Osteocyte (in vitro differentiated cells): ENCODE measurements around the gene PYGB. TPM values are rescaled to one million over a fixed set of nuclear protein-coding genes. Genes with fewer than 3 reads are reported as not detected.

Experiments
- DNase-seq: peaks from one replicate; pipeline ENCODE4 v3.0.0; 2021; ENCODE audit warnings: mixed read lengths; ENCODE audit not compliant: unreplicated experiment; ENCODE audit errors: extremely low spot score
- H3K27ac Mint-ChIP-seq: one replicate; pipeline ENCODE4 v1.8.0; 2021; ENCODE audit warnings: mild to moderate bottlenecking, mixed read lengths; ENCODE audit not compliant: unreplicated experiment
- H3K27me3 Mint-ChIP-seq: one replicate; pipeline ENCODE4 v1.8.0; 2021; ENCODE audit warnings: mixed read lengths; ENCODE audit not compliant: unreplicated experiment
- H3K36me3 Mint-ChIP-seq: one replicate; pipeline ENCODE4 v1.8.0; 2021; ENCODE audit warnings: mixed read lengths; ENCODE audit not compliant: unreplicated experiment
- H3K4me1 Mint-ChIP-seq: one replicate; pipeline ENCODE4 v1.8.0; 2021; ENCODE audit warnings: mixed read lengths; ENCODE audit not compliant: unreplicated experiment
- H3K4me3 Mint-ChIP-seq: one replicate; pipeline ENCODE4 v1.8.0; 2021; ENCODE audit warnings: mild to moderate bottlenecking, moderate library complexity, mixed read lengths; ENCODE audit not compliant: unreplicated experiment
- H3K9me3 Mint-ChIP-seq: one replicate; pipeline ENCODE4 v1.8.0; 2021; ENCODE audit warnings: mixed read lengths; ENCODE audit not compliant: unreplicated experiment
- total RNA-seq: library from RNA; stranded (reverse); gene quantifications from 2 replicates; pipeline ENCODE4 v1.2.1, GENCODE V29; 2021
- TF ChIP-seq, protein P1 (sequence below): fragments of 200-600 bp; sonication (generic); IDR thresholded peaks from 2 replicates; pipeline ENCODE4 v1.5.0; 2021; ENCODE audit warnings: antibody characterized with exemption, mild to moderate bottlenecking, moderate library complexity

The PYGB gene
- total RNA-seq, 1 donor from 2014 or later, result 234 TPM

DNA sequence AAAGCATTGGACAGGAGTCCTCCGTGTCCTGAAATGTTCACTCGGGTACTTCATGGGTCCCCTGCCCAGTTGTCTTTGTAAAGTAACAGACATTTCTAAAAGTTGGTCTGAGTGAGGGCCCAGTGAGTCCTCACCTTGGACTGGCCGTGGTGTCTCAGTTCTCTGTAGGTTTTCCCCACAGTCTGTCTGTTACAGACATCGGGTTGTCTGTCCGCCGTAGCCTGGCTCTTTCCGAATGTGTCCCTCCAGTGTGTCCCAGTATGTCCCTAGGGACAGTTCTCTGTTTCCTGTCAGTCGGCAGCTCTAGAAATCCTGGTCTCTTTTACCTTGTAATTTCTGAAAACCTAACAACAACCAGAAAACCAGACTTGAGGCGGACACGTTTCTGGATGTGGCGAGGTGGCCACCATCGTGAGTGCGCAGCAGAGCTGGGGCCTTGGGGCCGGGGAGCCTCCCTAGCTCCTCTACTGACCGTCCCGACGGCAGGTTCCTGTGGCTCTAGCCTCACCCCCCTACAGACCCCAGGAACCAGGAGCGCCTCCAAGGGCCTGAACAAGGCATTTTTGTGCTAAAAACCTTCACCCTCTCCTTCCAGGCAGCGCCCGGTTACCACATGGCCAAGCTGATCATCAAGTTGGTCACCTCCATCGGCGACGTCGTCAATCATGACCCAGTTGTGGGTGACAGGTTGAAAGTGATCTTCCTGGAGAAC, 42.2 kb downstream of the PYGB start:
- Mint-ChIP-seq H3K27ac (peak overlapping the region; percentile 37), H3K36me3 (peaks cover 46% of the 10 kb centered on the region), H3K4me3 (no peak overlapping the region), H3K4me1 (peaks cover 9% of the 10 kb centered on the region), H3K9me3 (no peaks in the 10 kb centered on the region), H3K27me3 (no peaks in the 10 kb centered on the region)
- no peak for DNase-seq
- TF ChIP-seq, protein P1, sequence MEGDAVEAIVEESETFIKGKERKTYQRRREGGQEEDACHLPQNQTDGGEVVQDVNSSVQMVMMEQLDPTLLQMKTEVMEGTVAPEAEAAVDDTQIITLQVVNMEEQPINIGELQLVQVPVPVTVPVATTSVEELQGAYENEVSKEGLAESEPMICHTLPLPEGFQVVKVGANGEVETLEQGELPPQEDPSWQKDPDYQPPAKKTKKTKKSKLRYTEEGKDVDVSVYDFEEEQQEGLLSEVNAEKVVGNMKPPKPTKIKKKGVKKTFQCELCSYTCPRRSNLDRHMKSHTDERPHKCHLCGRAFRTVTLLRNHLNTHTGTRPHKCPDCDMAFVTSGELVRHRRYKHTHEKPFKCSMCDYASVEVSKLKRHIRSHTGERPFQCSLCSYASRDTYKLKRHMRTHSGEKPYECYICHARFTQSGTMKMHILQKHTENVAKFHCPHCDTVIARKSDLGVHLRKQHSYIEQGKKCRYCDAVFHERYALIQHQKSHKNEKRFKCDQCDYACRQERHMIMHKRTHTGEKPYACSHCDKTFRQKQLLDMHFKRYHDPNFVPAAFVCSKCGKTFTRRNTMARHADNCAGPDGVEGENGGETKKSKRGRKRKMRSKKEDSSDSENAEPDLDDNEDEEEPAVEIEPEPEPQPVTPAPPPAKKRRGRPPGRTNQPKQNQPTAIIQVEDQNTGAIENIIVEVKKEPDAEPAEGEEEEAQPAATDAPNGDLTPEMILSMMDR, result no peak

DNA sequence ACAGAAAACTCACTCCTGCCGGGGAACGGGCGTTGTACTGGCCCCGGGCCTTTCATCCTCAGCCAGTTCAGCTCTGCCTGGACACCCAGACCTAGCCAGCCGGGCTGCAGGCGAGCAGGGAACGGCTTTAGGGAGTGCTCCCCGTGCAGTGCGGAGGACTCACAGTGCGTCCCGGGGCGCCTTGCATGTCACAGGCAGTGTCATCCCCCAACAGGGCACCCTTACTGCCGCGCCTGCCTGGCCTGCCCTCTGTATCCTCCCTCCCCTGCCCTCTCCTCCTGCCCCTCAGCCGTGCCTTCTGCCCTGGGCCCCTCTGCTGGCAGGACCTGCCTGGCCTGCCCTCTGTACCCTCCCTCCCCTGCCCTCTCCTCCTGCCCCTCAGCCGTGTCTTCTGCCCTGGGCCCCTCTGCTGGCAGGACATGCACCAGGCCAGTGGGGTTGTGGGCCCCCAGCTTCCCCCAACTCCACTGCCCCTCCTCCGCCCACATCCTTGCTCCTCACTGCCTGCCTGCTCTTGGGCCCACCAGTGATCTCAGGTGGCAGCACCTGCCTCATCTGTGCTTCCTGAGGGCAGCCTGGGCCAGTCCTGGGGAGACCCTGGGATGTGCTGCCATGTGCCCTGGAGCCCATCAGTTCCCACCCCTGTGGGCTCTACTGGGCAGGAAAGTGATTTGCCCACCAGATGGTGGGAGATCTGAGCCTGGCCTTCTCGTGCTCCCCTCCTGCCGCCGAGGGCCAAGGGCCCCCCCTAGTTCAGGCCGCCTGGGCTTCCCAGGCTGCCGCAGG, 43.0 kb downstream of the PYGB start:
- Mint-ChIP-seq H3K27ac (no peak overlapping the region), H3K36me3 (peaks cover 40% of the 10 kb centered on the region), H3K4me1 (peaks cover 16% of the 10 kb centered on the region), H3K4me3 (no peak overlapping the region), H3K27me3 (no peaks in the 10 kb centered on the region), H3K9me3 (no peaks in the 10 kb centered on the region)
- DNase-seq, result no peak
- TF ChIP-seq, protein P1, result no peak

DNA sequence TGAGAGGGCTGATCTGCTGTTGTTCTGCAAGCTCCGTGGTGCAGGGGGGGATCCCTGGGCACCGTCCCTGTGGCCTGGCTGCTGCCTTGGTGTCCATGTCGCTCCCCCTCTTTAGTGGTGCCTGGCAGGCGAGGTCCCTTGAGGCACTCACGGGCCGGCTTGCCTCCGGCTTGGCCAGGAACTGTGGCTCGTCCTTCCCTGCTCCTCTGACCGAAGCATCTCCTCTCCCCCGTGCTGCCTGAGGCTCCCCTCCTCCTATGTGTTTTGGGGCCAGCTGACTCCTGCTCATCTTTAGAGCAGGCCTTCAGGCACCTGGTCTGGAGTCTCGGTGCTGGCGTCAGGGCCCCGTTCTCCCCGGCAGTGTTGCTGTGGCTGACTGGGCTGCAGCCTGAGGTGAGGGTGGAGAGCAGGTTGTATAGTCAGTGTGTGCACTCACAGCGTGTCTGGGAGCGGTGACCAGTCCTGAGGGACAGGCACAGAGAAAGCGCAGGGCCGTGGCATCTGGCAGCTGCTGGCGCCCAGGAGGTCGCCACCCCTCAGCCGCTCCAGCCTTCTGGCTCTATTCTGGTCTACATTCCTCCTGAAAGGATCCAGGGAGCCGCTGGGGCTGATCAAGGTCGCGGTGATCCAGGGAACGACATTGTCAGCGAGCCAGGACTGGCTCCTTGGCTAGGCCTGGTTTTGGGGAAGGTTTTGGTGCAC, 43.7 kb downstream of the PYGB start:
- Mint-ChIP-seq H3K4me1 (peaks cover 24% of the 10 kb centered on the region), H3K27me3 (no peaks in the 10 kb centered on the region), H3K27ac (peak overlapping the region; percentile 28), H3K9me3 (no peaks in the 10 kb centered on the region), H3K4me3 (no peak overlapping the region), H3K36me3 (peaks cover 34% of the 10 kb centered on the region)
- TF ChIP-seq, protein P1, result no peak
- DNase-seq, result no peak

DNA sequence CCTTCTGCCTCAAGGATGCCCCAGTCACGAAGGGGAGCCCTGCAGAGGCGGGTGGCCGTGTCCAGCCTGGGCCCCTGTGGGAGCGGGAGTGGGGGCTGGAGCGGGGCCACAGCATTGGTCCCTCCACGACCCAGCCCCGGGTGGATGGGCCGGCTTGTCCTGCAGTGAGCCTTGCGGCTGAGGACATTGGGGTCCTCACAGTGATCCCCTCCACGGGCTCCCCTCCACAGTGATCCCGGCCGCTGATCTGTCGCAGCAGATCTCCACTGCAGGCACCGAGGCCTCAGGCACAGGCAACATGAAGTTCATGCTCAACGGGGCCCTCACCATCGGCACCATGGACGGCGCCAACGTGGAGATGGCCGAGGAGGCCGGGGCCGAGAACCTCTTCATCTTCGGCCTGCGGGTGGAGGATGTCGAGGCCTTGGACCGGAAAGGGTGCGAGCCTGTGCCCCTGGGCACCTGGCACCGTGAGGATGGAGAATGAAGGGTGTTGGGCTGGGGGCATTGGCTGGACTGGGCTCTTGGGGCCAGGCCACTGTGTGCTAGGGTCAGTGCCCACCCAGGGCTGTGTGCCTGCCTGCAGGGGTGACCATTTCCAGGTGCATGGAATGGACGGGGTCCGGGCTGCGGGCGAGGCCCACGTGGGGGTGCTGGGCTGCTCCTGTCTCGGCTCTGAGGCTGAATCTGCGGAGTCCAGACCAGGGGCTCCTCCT, 44.4 kb downstream of the PYGB start:
- no peak overlapping the region for H3K27ac Mint-ChIP-seq

More for the DNA sequence above, 44.4 kb downstream of the PYGB start:
- Mint-ChIP-seq H3K36me3 (peaks cover 27% of the 10 kb centered on the region), H3K27me3 (no peaks in the 10 kb centered on the region), H3K4me3 (no peak overlapping the region), H3K4me1 (peaks cover 31% of the 10 kb centered on the region), H3K9me3 (no peaks in the 10 kb centered on the region)
- no peak for DNase-seq
- TF ChIP-seq, protein P1, result no peak
